GM23338 (cell line): ENCODE results near the gene KLHL26. TPM values are rescaled to one million over a fixed set of nuclear protein-coding genes. Genes with fewer than 3 reads are reported as not detected.

Experiments
- ATAC-seq: fragments of 200-7000 bp; cut with Tn5 transposase; 3 replicates; pipeline ENCODE4 v1.9.1; 2020
- DNase-seq: peaks from one replicate; pipeline ENCODE4 v3.0.0-alpha.2; 2015; ENCODE audit warnings: low spot score
- H2AFZ ChIP-seq: fragments of 200-600 bp; sonication (generic); 2 replicates; pipeline ENCODE4 v1.8.0; 2016; ENCODE audit warnings: antibody characterized with exemption, mild to moderate bottlenecking, moderate library complexity
- H3F3A ChIP-seq: fragments of 200-600 bp; sonication (generic); replicated peaks from 2 replicates; pipeline ENCODE4 v1.8.0; 2017; ENCODE audit warnings: antibody characterized with exemption, mixed run types, low read depth
- H3K27ac ChIP-seq: fragments of 200-600 bp; sonication (generic); 2 replicates; pipeline ENCODE4 v1.6.1; 2016; ENCODE audit warnings: low read depth
- H3K27me3 ChIP-seq: fragments of 200-600 bp; sonication (generic); 2 replicates; pipeline ENCODE4 v1.8.0; 2016; ENCODE audit warnings: mild to moderate bottlenecking, mixed run types, moderate library complexity; ENCODE audit not compliant: insufficient read depth
- H3K36me3 ChIP-seq: fragments of 200-600 bp; sonication (generic); 2 replicates; pipeline ENCODE4 v1.8.0; 2016; ENCODE audit warnings: mild to moderate bottlenecking; ENCODE audit not compliant: insufficient read depth
- H3K4me1 ChIP-seq: fragments of 200-600 bp; sonication (generic); 2 replicates; pipeline ENCODE4 v1.8.0; 2016; ENCODE audit warnings: mild to moderate bottlenecking, moderate library complexity; ENCODE audit not compliant: insufficient read depth
- H3K4me2 ChIP-seq: fragments of 200-600 bp; sonication (generic); 2 replicates; pipeline ENCODE4 v1.7.1; 2017; ENCODE audit warnings: mixed run types
- H3K4me3 ChIP-seq: fragments of 200-600 bp; sonication (generic); 2 replicates; pipeline ENCODE4 v1.6.1; 2016; ENCODE audit warnings: mixed run types
- H3K79me2 ChIP-seq: fragments of 200-600 bp; sonication (generic); replicated peaks from 2 replicates; pipeline ENCODE4 v1.8.0; 2017; ENCODE audit warnings: mild to moderate bottlenecking; ENCODE audit not compliant: insufficient read depth
- H3K9me2 ChIP-seq: fragments of 200-600 bp; sonication (generic); 2 replicates; pipeline ENCODE4 v1.8.0; 2017; ENCODE audit not compliant: insufficient read depth
- H4K20me1 ChIP-seq: fragments of 200-600 bp; sonication (generic); replicated peaks from 2 replicates; pipeline ENCODE4 v1.8.0; 2017; ENCODE audit warnings: mild to moderate bottlenecking; ENCODE audit not compliant: insufficient read depth
- H3K27ac Mint-ChIP-seq: 2 replicates; pipeline ENCODE4 v1.8.0; 2020; ENCODE audit warnings: inconsistent platforms, mild to moderate bottlenecking, moderate library complexity, mixed read lengths
- H3K27me3 Mint-ChIP-seq: 3 replicates; pipeline ENCODE4 v1.8.0; 2022; ENCODE audit warnings: low read depth, mild to moderate bottlenecking, moderate library complexity, mixed read lengths, inconsistent platforms; ENCODE audit not compliant: insufficient read depth, poor library complexity
- H3K36me3 Mint-ChIP-seq: 3 replicates; pipeline ENCODE4 v1.8.0; 2021; ENCODE audit warnings: low read depth, mild to moderate bottlenecking, inconsistent platforms, moderate library complexity, mixed read lengths
- H3K4me1 Mint-ChIP-seq: 3 replicates; pipeline ENCODE4 v1.8.0; 2020; ENCODE audit warnings: mild to moderate bottlenecking, inconsistent platforms, mixed read lengths
- H3K4me3 Mint-ChIP-seq: 3 replicates; pipeline ENCODE4 v1.8.0; 2021; ENCODE audit warnings: moderate library complexity, mild to moderate bottlenecking, inconsistent platforms, mixed read lengths
- H3K9me3 Mint-ChIP-seq: 3 replicates; pipeline ENCODE4 v1.8.0; 2020; ENCODE audit warnings: moderate library complexity, mild to moderate bottlenecking, inconsistent platforms, mixed read lengths
- CTCF ChIP-seq, 2 experiments: fragments of 200-600 bp in 1 of 2; sonication (generic) in 1 of 2; conservative IDR thresholded peaks; 2 replicates each; pipeline versions ENCODE4 v1.5.1 to v1.6.1; 2016 to 2017; ENCODE audit warnings: antibody characterized with exemption in 2 of 2, low read depth in 2 of 2, mild to moderate bottlenecking in 2 of 2, moderate library complexity in 1 of 2
- ETS1 ChIP-seq: IDR thresholded peaks from 2 replicates; pipeline ENCODE4 v1.6.1; 2016; ENCODE audit warnings: antibody characterized with exemption
- EZH2 ChIP-seq: fragments of 200-600 bp; sonication (generic); IDR thresholded peaks from one replicate; pipeline ENCODE4 v1.8.0; 2017; ENCODE audit warnings: antibody characterized with exemption, mild to moderate bottlenecking, low read depth; ENCODE audit not compliant: unreplicated experiment
- ZNF114 ChIP-seq: fragments of 250-450 bp; sonication (Bioruptor Pico); IDR thresholded peaks from 2 replicates; pipeline ENCODE4 v1.5.0; 2020; ENCODE audit warnings: mild to moderate bottlenecking, moderate library complexity
- ZNF331 ChIP-seq: fragments of 250-450 bp; sonication (Bioruptor Pico); IDR thresholded peaks from 2 replicates; pipeline ENCODE4 v1.5.0; 2020; ENCODE audit warnings: low read depth, mild to moderate bottlenecking, moderate library complexity
- ZNF462 ChIP-seq: fragments of 250-450 bp; sonication (Bioruptor Pico); IDR thresholded peaks from 2 replicates; pipeline ENCODE4 v1.5.0; 2020; ENCODE audit warnings: mild to moderate bottlenecking, moderate library complexity
- polyA plus RNA-seq: library from polyadenylated mRNA; unstranded; fragments of >200 nt; fragmentation: Nextera tagmentation; extraction: Ambion mirVana; gene quantifications from 2 replicates; pipeline ENCODE4 v1.2.1, GENCODE V29; 2016
- total RNA-seq: library from RNA; depleted of rRNA; stranded (reverse); fragments of >200 nt; shearing (Covaris generic); gene quantifications from 2 replicates; pipeline ENCODE4 v1.2.3, GENCODE V29; 2014

Gene KLHL26
- total and polyA plus RNA-seq, 2 experiments from 2014 or later: 3.6 to 11.2 TPM

GRCh38 chr19:18612051-18612771, 24.6 kb upstream of the KLHL26 start:
- Mint-ChIP-seq H3K27ac (no peak overlapping the region), H3K4me1 (peaks cover 39% of the 10 kb centered on the region), H3K36me3 (peaks cover 2% of the 10 kb centered on the region; the same call in 1 of the 3 replicates), H3K4me3 (peak overlapping the region; percentile 80), H3K27me3 (peaks cover 82% of the 10 kb centered on the region), H3K9me3 (no peaks in the 10 kb centered on the region)
- Histone ChIP-seq H3F3A (peaks cover 25% of the 10 kb centered on the region), H2AFZ (peak overlapping the region; percentile 72), H3K4me3 (peak overlapping the region; percentile 76), H4K20me1 (no peaks in the 10 kb centered on the region), H3K9me2 (0 out of 2 replicates have a peak, but pooled peaks cover 2% of the 10 kb centered on the region), H3K79me2 (no peaks in the 10 kb centered on the region), H3K4me2 (peak overlapping the region; percentile 94), H3K4me1 (peaks cover 53% of the 10 kb centered on the region), H3K27ac (no peak overlapping the region), H3K36me3 (no peaks in the 10 kb centered on the region), H3K27me3 (peaks cover 90% of the 10 kb centered on the region)
- TF ChIP-seq EZH2 (peak; percentile 47), ETS1 (no peak)
- ATAC-seq: peak; percentile 4
- DNase-seq: peak; percentile 53

GRCh38 chr19:18612772-18613588, 23.8 kb upstream of the KLHL26 start, which contains the start of gene TMEM59L:
Gene TMEM59L, plus strand, starts transcription at chr19:18612870. Its CDS starts 89 bp downstream, at chr19:18612959.
- H3K36me3 ChIP-seq: no peaks in the 10 kb centered on the region
- peak; percentile 65 for DNase-seq
- H3K9me2 ChIP-seq: 0 out of 2 replicates have a peak, but pooled peaks cover 6% of the 10 kb centered on the region
- H4K20me1 ChIP-seq: no peaks in the 10 kb centered on the region
- ATAC-seq: peak; percentile 18
- H2AFZ ChIP-seq: peak within 1 kb of the TSS; percentile 72
- Mint-ChIP-seq H3K9me3 (peaks cover 7% of the 10 kb centered on the region; the same call in 2 of the 3 replicates), H3K27ac (no peak within 1 kb of the TSS), H3K27me3 (peaks cover 74% of the 10 kb centered on the region), H3K36me3 (peaks cover 7% of the 10 kb centered on the region), H3K4me1 (peaks cover 38% of the 10 kb centered on the region), H3K4me3 (peak within 1 kb of the TSS; percentile 80)
- H3K27me3 ChIP-seq: peaks cover 82% of the 10 kb centered on the region
- no peaks in the 10 kb centered on the region for H3K79me2 ChIP-seq
- peak within 1 kb of the TSS; percentile 94 for H3K4me2 ChIP-seq
- H3K4me3 ChIP-seq: peak within 1 kb of the TSS; percentile 76
- peaks cover 49% of the 10 kb centered on the region for H3K4me1 ChIP-seq
- peaks cover 24% of the 10 kb centered on the region for H3F3A ChIP-seq
- no peak within 1 kb of the TSS for H3K27ac ChIP-seq
- TF ChIP-seq ZNF114 (CRISPR knock-in tag) (no peak), EZH2 (peak; percentile 71), ETS1 (no peak), ZNF462 (no peak), ZNF331 (CRISPR knock-in tag) (no peak), CTCF (conservative IDR thresholded peaks at IDR 0.05; ENCODE audit: low read depth in 2 of 2) (no peak)
